Nephron (organoid): Measurements from ENCODE around the gene ALG12.

ENCODE experiments used
- H3K27ac Mint-ChIP-seq, 3 experiments: 2 replicates each; pipeline ENCODE4 v1.8.0; 2020; ENCODE audit warnings: mixed read lengths in 3 of 3, mild to moderate bottlenecking in 2 of 3, moderate library complexity in 1 of 3
- H3K27me3 Mint-ChIP-seq: 2 replicates; pipeline ENCODE4 v1.8.0; 2021; ENCODE audit warnings: low read depth, mild to moderate bottlenecking, moderate library complexity, mixed read lengths
- H3K36me3 Mint-ChIP-seq: 2 replicates; pipeline ENCODE4 v1.8.0; 2020; ENCODE audit warnings: low read depth, mixed read lengths
- H3K4me1 Mint-ChIP-seq: 2 replicates; pipeline ENCODE4 v1.8.0; 2020; ENCODE audit warnings: mixed read lengths
- H3K4me3 Mint-ChIP-seq, 3 experiments: 2 replicates each; pipeline ENCODE4 v1.8.0; 2020; ENCODE audit warnings: mild to moderate bottlenecking in 3 of 3, mixed read lengths in 3 of 3, moderate library complexity in 2 of 3
- H3K9me3 Mint-ChIP-seq: 2 replicates; pipeline ENCODE4 v1.8.0; 2020; ENCODE audit warnings: mixed read lengths
- TF ChIP-seq, protein P1 (sequence below), 3 experiments: fragments of 200-600 bp; sonication (generic); IDR thresholded peaks; one replicate each; pipeline ENCODE4 v1.5.0; 2021; ENCODE audit warnings: antibody characterized with exemption in 3 of 3; ENCODE audit not compliant: unreplicated experiment in 3 of 3

Gene ALG12

DNA sequence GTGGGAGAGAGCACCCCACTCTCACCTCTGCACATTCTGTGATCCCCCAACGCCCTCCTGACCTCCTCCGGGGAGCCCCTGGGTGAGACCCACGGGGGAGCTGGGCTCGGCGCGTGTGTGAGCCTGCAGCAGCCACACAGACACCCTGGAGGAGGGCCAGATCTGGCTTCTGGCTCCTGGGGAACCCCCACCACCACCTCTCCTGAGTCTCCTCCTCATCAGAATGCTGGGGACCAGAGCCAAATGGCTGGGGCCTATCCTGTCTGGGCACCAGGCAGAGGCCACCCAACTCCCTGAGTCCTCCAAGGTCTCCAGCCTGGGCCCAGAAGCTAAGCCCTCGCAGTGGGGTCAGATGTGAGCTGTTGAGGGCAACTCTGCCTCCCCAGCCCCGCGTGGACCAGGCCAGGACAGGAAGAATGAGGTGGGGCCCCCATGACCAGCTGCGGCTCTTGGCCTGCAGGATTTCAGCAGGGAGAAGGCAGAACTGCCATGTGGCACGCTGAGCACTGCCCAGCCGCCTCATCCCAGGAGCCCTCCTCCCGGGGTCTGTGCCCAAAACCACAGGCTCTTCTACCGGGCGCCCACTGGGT, 36.8 kb upstream of the ALG12 start:
- Mint-ChIP-seq H3K27me3 (peaks cover 4% of the 10 kb centered on the region), H3K4me3 (peak overlapping the region in 1 of 3 experiments; percentile 23), H3K4me1 (peaks cover 15% of the 10 kb centered on the region), H3K36me3 (no peaks in the 10 kb centered on the region), H3K9me3 (no peaks in the 10 kb centered on the region), H3K27ac (peak overlapping the region in 2 of 3 experiments; percentile 34 to 58)
- TF ChIP-seq, protein P1, sequence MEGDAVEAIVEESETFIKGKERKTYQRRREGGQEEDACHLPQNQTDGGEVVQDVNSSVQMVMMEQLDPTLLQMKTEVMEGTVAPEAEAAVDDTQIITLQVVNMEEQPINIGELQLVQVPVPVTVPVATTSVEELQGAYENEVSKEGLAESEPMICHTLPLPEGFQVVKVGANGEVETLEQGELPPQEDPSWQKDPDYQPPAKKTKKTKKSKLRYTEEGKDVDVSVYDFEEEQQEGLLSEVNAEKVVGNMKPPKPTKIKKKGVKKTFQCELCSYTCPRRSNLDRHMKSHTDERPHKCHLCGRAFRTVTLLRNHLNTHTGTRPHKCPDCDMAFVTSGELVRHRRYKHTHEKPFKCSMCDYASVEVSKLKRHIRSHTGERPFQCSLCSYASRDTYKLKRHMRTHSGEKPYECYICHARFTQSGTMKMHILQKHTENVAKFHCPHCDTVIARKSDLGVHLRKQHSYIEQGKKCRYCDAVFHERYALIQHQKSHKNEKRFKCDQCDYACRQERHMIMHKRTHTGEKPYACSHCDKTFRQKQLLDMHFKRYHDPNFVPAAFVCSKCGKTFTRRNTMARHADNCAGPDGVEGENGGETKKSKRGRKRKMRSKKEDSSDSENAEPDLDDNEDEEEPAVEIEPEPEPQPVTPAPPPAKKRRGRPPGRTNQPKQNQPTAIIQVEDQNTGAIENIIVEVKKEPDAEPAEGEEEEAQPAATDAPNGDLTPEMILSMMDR (IDR thresholded peaks at IDR 0.05; ENCODE audit: unreplicated experiment in 3 of 3): no peak

DNA sequence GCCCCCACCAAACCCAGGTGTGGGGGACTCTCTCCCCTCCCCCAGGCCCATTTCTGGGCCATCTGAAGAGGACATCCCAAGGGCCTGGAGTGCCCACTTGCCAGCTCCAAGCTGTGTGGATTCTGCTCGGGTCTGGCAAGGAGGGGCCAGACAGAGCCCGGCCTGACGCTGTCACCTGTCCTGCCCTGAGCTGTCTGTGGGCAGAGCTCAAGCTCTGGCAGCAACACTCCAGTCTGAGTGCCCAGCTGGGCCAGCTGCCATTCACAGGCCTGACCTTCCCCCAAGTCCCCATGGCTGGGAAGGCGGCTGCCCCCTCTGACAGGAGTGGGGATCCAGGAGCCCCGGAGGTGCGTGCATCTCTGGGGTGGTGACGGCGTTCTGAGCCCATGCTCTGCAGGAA, 36.1 kb upstream of the ALG12 start:
- Mint-ChIP-seq H3K4me3 (no peak overlapping the region), H3K27me3 (peaks cover 4% of the 10 kb centered on the region), H3K27ac (peak overlapping the region in 1 of 3 experiments; percentile 34), H3K9me3 (no peaks in the 10 kb centered on the region), H3K4me1 (peaks cover 15% of the 10 kb centered on the region), H3K36me3 (no peaks in the 10 kb centered on the region)
- TF ChIP-seq, protein P1 (IDR thresholded peaks at IDR 0.05; ENCODE audit: unreplicated experiment in 3 of 3): no peak

DNA sequence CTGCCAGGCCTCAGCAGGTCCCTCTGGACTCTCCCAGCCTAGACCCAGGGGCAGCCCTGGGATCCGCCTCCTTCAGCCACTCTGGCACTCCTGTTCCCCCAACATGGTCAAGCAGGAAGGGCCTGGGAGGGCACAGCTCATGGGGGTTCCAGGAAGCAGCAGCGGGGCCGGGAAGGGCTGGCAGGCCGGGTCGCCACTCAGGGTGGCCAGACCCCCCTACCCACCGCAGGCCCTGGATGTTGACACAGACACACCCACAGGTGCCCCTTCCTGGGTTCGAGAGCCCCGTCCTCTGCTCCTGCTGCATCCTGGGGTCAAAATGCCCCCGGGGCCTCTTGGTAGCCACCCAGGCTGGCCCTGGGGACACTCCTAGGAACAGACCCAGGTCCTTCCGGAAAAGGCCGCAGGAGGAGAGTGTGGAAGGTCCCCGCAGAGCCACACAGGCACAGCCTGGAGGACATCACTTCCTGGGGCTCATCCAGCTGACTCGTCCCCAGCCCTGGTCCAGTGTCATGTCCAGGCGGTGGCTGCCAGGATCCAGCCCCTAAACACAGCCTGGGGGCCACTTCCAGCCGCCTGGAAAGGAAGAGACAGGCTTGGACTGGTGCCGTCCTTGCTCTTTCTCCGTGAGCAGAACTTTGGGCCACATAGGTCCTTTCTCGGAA, 35.6 kb upstream of the ALG12 start:
- no peaks in the 10 kb centered on the region for H3K36me3 Mint-ChIP-seq
- peaks cover 15% of the 10 kb centered on the region for H3K4me1 Mint-ChIP-seq
- no peak overlapping the region for H3K27ac Mint-ChIP-seq
- H3K27me3 Mint-ChIP-seq: peaks cover 4% of the 10 kb centered on the region
- H3K4me3 Mint-ChIP-seq: no peak overlapping the region
- TF ChIP-seq, protein P1 (IDR thresholded peaks at IDR 0.05; ENCODE audit: unreplicated experiment in 3 of 3): no peak
- no peaks in the 10 kb centered on the region for H3K9me3 Mint-ChIP-seq

DNA sequence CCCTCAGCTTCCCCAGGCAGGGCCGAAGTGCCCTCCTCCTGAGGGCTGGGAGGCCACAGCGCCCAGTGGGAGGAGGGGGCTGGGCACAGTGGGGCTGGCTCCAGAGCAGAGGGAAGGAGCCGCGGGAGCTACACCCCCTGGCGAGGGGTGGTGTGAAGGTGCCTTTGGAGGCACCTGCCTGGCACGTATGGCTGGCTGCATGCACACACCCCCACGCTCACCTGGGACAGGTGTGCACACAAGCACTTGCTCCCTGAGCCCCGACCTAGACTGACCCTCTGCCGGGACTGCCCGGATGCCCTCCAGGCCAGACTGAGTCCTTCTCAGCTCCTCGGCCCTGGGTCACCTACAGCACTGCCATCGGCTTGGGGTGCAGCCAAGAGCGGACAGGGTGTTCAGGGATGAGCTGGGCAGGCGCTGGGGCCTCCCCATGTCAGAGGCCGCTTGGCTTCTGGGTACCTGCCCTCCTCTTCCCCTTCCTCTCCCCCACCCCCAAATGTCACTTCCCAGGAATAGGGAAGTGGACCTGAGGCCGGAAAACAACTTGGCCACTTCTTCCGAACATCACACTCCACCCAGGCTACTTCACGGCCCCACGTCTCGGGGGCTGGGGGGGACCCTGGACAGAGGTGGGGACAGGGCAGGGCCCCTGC, 34.9 kb upstream of the ALG12 start:
- no peak overlapping the region for H3K27ac Mint-ChIP-seq
- TF ChIP-seq, protein P1 (IDR thresholded peaks at IDR 0.05; ENCODE audit: unreplicated experiment in 3 of 3): no peak
- H3K4me3 Mint-ChIP-seq: no peak overlapping the region
- H3K27me3 Mint-ChIP-seq: peaks cover 4% of the 10 kb centered on the region
- no peaks in the 10 kb centered on the region for H3K9me3 Mint-ChIP-seq
- H3K36me3 Mint-ChIP-seq: no peaks in the 10 kb centered on the region
- H3K4me1 Mint-ChIP-seq: peaks cover 15% of the 10 kb centered on the region

DNA sequence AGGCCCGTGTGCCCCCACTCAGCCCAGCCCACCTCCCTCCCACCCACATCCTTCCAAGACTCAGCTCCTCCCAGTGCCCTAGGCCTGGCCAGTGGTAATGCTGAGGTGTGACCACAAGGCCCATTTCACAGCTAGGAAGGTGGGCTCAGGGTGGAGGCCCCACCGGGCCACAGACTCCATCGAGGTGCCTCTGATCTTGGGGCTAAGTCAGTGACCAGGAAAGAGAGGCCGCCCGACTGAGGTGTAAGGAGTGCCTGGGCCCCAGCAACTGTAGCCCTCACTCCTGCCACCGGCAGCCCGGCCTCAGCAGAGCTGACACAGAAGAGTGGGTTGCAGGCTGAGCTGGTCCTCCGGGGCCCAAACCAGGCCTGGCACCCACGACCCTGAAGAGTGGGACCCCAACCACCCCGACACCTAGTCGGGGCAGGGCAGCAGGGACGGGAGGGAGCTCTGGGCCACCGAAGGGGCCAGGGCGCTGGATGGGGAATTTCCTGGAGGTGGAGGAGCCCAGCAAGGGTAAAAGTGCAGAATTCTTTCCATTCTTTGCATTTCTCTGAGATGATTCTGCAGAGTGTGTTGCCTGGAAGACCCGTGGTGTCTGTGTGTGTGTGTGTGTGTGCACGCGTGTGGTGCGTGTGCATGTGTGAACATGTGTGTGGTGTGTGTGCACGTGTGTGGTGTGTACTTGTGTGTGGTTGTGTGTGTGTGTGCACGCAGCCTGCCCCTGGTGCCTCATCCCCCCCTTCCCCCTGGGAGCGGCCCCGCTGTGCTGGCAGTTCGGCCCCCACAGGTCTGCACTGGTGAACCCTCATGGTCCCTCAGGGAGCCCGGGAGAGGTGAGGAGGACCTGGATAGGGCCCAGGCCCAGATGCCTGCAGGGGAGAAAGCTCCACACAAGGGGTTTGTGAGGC, 34.0 kb upstream of the ALG12 start:
- peaks cover 15% of the 10 kb centered on the region for H3K4me1 Mint-ChIP-seq
- no peaks in the 10 kb centered on the region for H3K9me3 Mint-ChIP-seq
- TF ChIP-seq, protein P1 (IDR thresholded peaks at IDR 0.05; ENCODE audit: unreplicated experiment in 3 of 3): no peak
- H3K27me3 Mint-ChIP-seq: peaks cover 4% of the 10 kb centered on the region
- H3K27ac Mint-ChIP-seq: peak overlapping the region; percentile 95 to 98 (median 96)
- peak overlapping the region in 2 of 3 experiments; percentile 66 to 69 for H3K4me3 Mint-ChIP-seq
- H3K36me3 Mint-ChIP-seq: no peaks in the 10 kb centered on the region
